DMS 273 treated with DMSO at 0.1 percent for 48 hours (cell line): ENCODE measurements around the gene RHOT1.
"Not testable (repeated sequence)": the region's sequence is repeated elsewhere in the genome, so short reads cannot be mapped to it uniquely, and the experiment has no call there.

Source experiments
- DNase-seq: peaks from one replicate; lab custom pipeline; 2025; lab: John Stamatoyannopoulos, UW

RHOT1 gene

DNA sequence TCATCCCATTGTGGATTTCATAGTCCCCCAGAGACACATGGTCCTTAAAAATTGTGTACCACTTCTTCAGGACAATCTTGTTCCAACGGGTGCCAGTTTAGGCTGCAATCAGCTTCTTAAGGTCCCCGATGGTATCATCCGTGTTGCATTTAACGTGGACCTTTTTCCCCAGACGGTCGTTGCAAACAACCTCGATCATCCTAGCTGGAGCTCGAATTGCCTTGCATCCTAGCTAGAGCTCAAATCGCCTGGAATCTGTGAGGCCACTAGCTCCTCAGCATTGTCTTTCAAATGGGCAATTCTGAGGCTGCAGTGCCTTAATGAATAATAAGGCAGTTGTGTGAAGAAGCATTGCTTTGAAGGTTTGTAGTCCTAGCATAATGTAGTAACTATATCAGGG is 85.6 kb downstream of the RHOT1 start:
- DNase-seq: no peak

DNA sequence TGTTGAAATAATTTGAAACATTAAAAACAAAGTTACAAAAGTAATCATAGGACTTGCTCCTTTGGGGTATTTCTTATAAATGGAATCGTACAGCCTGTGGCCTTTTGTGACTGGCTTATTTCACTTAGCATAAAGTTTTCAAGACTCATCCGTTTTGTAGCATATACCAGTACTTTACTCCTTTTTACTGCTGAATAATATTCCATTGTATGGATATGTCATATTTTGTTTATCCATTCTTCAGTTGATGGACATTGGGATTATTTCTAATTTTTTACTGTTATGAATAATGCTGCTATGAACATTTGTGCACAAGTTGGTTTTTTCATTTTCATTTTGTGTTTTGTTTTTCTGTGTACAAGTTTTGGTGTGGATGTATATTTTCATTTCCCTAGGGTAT is 93.3 kb downstream of the RHOT1 start:
- no peak for DNase-seq

GRCh38 chr17:32239456-32239855 is 97.2 kb downstream of the RHOT1 start:
- no peak for DNase-seq

- DNase-seq: no peak
Observed at GRCh38 chr17:32240750-32241149, 98.4 kb downstream of the RHOT1 start.

DNA sequence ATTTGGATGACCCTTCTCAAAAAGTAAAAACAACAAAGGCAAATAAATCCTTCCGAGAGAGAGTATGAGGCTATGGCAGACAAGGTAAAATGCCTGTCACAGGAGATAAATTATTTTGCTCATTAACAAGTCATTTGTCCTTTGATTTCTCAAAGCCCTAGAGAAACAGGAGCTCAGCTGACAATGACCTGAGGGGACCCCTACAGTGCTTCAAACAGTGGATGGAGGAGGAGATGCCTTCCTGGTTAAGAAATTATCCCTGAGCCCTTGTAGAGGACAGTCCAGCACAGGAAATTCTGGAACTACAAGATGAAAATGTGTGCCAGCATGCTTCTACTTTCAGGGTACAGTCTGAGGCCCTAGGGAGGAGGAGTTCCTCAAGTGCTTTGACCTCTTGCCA is 99.3 kb downstream of the RHOT1 start:
- no peak for DNase-seq

- no peak for DNase-seq
Observed at GRCh38 chr17:32249475-32249874, 107.2 kb downstream of the RHOT1 start.

- DNase-seq: no peak
Observed at GRCh38 chr17:32253117-32253611, 110.9 kb downstream of the RHOT1 start.

DNA sequence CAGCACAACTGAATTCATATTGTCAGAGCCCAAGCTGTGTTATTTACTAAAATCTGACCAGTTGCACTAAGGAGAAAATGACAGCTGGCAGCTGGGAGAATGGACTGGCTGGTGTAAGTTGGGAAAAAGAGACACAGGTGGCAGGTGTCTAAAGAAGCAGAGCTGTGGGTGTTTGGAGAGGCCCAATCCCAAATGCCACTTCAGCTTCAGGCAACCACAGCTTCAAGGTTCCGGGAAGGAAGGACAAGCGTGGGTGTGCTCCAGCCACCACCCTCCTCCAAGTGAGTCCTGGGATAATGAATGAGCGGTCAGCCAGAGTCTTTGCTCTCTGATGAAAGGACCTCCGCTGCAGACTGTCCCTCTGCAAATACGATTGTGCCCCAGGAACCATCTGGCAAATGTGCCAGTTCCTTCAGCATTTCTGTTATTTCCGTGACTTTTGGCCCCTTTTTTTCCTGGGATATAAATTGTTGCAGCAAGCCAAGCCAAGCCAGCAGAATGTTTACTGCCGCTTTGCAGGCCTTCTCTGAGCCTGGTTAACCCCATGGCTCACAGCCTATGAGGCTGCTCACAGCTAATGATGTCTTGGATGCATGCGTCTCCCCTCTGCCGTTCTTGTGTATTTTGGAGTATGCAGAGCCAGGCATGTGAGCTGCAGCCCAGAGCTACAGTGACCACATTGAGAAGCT is 113.9 kb downstream of the RHOT1 start:
- DNase-seq: peak; percentile 50

DNA sequence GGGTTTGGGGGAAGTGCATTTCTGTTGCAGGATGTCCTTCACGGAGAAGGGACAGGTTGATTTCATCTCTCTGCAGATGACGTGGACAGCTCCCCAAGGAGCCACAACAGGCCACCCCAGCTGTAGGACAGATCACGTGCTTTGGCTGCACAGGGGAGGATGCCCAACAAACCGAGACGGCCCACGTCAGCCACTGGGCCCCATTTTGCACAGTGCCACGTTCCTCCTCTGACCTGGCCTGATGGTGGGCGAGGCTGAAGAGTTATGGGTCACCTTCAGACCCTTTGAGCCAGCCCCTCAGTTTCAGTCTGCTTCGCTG is 114.4 kb downstream of the RHOT1 start:
- no peak for DNase-seq

GRCh38 chr17:32258383-32259140 is 116.3 kb downstream of the RHOT1 start:
- DNase-seq: peak; percentile 99

DNA sequence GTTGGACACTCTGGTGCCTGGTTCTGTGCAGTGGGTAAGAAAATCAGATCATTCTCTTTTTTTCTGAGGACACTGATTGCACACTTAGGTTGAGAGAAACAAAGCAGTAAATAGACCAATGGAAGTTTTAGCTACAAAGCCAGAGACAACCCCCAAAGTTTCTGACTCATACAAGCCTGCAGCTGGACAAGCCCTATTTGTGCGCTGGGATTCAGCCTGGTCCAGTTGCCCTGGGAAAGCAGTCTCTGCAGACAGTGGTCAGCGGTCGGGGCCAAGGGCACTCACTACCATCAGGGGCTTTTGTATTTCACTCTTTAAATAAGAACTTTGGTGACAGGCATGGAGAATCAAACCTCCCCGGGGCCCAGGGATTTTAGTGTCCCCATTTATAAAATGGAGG is 117.3 kb downstream of the RHOT1 start:
- no peak for DNase-seq

- DNase-seq: no peak
Observed at GRCh38 chr17:32261417-32261736, 119.1 kb downstream of the RHOT1 start.

DNA sequence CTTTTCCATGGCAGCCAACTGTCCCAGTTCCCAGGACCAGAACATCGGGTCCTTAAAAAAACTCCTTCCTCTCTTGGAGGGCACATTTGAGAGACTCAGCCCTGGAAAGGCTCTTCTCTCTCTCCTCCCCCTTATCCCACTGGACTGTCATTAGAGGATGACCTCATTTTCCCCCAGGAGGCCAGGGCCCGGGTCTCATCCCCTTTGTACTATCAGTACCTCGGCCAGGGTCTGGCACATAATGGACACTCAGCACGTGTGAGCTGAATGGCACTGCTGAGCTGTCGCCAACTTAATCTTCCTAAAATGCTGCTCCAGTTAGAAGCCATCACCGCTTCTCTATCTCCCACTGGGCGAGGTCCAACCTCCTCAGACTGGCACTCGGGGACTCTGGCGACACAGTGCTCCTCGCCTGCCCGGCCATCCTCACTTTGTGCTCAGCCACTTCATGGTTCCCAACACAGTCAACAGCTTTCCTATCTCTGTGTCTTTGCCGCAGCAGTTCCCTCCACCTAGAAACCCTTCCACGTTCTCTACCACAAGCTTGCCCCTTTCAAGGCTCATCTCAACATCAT is 119.7 kb downstream of the RHOT1 start:
- DNase-seq: no peak

DNA sequence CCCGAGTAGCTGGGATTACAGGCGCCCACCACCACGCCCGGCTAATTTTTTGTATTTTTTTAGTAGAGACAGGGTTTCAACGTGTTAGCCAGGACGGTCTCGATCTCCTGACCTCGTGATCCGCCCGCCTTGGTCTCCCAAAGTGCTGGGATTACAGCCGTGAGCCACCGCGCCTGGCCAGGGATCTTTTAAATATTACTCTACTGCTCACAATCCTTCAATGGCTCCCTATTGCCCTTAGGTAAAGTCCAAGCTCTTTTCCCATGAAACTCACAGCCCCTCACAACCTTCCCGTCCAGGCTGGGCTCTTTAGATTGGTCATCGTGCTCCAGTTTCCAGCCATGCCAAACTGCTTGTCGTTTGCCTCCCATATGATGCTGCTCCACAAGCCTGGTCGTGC is 121.2 kb downstream of the RHOT1 start:
- not testable (repeated sequence) for DNase-seq

GRCh38 chr17:32264140-32264799 is 122.0 kb downstream of the RHOT1 start:
- DNase-seq: no peak

DNA sequence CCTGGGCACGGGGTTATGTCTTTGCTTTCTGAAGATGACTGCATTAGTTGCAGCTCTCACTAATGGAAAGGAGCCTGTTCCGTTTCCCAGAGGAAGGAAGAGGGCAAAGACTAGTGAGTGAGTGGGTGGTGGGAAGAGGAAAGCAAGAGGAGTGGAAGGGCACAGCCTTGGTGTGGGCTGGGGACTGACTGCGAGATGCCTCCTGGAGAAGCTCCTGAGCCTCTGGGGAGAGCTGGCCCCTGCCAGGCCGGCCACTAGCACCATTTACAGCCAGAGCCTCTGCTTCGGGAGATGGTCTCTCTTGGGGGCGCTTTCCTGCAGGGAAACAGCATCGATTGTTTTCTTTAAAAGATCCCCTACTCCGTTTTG is 122.5 kb downstream of the RHOT1 start:
- no peak for DNase-seq

GRCh38 chr17:32265192-32265923 is 123.1 kb downstream of the RHOT1 start, which contains the start of gene RHBDL3:
TSS of gene RHBDL3 (plus strand) at chr17:32265832. CDS start at chr17:32266190, 358 bp downstream.
- DNase-seq: no peak

GRCh38 chr17:32266051-32266388 is 123.7 kb downstream of the RHOT1 start:
- no peak for DNase-seq

DNA sequence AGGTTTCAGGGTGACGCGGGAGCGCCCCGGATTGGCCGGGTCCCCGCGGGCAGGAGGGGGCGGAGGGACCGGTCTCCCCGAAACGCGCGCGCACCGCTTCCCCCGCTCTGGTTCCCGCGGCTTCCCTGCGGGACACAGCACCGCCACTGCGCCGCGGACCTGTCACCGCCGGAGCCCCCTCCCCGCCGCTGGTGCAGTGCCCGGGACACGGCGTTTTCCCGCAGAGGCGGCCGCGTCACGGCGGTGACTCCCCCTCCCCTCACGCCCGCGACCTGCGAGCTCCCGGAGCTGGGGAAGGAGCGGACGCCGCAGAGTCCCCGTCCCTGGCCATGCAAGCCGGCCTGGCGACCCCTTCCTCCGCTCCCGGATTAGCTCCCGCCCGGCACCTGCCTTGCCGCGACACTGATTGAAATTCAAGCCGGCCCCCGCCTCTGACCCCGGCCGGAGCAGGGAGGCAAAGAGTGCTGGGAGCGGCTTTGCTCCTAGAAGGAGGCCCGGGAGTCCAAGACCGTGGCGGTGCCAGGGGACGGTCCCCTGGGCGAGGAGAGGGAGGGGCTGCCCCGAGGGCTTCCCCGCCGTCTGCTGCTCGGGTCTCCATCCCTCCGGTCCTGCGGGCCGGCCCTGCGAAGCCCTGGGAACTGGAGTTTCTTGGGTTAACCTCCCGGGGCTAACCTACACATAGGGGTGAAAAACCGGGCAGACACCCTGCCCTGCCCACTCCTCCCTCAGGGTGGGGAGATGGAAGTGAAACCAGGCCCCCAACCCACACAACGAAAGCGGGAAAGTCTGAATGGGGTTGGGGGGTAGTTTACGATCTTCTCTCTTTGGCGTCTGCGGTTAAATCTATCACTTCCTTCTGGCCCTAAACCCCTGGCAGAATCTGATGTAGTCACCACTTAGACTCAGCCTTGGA is 124.3 kb downstream of the RHOT1 start:
- no peak for DNase-seq

GRCh38 chr17:32267690-32268205 is 125.4 kb downstream of the RHOT1 start:
- DNase-seq: no peak

DNA sequence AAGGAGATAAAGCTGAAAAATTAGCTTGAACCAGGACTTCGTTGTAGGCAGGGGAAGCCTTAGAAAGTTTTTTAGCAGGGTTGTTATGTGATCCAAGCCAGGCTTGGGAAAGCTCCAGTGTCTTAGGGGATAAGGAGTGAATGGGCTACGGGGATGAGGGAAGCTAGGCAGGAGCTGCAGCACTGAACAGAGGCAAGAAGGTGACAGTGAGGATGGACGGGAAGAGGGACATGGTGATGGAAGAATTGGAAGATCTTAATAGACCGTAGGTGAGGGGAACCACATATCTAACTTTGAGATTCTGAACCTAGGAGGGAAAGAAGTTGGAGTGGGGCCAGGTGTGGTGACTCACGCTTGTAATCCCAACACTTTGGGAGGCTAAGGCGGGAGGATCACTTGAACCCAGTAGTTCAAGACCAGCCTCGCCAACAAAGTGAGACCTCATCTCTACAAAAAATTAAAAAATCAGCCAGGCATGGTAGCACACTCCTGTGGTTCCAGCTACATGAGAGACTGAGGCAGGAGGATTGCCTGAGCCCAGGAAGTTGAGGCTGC is 126.5 kb downstream of the RHOT1 start:
- DNase-seq: no peak
